Forelimb muscle (tissue), 1 donor: ENCODE results near the gene TMEM100. TPM values are rescaled to one million over a fixed set of nuclear protein-coding genes. Genes with fewer than 3 reads are reported as not detected.

ENCODE experiments used
- DNase-seq: peaks from one replicate; pipeline ENCODE4 v3.0.0-alpha.2; 2013; ENCODE audit warnings: low read depth
- polyA plus RNA-seq: library from polyadenylated mRNA; unstranded; fragments of 120-200 nt; gene quantifications from one replicate; pipeline ENCODE4 v1.2.1, GENCODE V29; 2013; ENCODE audit not compliant: insufficient read length

Gene TMEM100
- polyA plus RNA-seq, 1 donor: 8.0 TPM

DNA sequence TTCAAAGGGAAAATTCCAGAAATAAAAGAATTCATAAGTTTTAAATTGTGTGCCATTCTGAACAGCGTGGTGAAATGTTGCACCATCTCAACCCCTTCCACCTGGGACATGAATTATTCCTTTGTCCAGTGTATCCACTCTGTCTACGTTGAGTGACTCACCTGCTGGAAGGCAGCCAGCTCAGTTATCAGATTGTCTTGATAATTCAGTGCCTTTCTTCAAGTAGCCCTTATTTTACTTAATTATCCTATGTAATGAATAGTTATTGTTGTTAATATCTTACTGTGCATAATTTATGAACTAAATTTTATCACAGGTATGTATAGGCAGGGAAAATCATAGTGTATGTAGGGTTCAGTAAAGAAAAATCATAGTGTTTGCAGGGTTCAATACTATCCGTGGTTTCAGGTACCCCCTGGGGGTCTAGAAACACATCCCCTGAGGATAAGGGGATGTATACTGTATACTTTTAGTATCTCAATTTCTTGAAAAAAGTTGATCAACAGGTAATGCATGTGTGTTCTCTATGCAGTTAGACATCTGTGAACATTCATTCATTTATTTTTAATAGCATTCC is 20.5 kb upstream of the TMEM100 start:
- no peak for DNase-seq

DNA sequence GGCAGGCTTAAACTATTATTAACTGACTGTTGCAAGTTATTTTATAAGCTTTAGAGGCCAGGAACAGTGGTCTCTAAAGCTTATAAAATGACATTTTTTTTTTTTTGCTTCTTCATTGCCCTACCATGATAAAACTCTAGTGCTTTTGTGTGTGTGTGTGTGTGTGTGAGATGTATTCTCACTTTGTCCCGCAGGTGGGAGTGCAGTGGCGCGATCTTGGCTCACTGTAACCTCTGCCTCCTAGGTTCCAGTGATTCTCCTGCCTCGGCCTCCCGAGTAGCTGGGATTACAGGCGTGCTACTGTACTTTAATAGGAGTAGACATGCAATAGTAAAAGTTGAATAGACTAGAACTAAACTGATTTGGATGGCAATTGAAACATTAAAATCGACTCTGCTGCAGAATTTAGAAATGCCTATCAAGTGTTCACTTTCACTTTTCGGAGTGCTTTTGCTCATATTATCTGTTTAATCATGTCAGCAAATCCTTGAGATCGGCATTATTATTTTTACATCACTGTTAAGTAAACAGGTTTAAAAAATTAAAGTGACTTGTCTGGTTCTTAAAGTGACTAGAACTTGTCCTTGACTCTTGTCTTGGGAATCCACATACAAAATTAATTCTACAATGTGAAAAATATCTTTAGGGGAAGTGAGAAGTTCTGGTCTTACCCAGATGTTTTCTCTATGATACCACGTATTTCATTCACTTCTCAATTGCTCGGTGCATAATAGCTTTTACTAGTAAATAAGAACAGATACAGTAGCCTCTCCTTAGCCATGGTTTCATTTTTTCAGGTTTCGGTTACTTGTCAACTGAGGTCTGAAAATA is 19.8 kb upstream of the TMEM100 start:
- no peak for DNase-seq

DNA sequence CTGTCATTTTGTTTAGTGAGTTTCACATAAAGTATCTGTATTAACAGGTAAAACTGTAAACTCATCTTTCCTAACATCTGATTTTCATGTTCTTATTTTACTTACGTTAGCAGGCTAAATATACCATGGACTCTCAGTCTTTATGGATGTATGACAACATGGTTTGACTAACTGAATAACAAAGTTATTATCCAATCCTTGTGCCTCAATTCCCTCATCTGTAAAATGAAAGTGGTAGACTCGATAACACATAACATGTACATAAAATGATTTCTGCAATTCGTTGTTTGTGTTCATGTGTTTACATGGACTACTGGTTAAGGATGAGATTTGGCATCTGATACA is 18.7 kb upstream of the TMEM100 start:
- DNase-seq: no peak

DNA sequence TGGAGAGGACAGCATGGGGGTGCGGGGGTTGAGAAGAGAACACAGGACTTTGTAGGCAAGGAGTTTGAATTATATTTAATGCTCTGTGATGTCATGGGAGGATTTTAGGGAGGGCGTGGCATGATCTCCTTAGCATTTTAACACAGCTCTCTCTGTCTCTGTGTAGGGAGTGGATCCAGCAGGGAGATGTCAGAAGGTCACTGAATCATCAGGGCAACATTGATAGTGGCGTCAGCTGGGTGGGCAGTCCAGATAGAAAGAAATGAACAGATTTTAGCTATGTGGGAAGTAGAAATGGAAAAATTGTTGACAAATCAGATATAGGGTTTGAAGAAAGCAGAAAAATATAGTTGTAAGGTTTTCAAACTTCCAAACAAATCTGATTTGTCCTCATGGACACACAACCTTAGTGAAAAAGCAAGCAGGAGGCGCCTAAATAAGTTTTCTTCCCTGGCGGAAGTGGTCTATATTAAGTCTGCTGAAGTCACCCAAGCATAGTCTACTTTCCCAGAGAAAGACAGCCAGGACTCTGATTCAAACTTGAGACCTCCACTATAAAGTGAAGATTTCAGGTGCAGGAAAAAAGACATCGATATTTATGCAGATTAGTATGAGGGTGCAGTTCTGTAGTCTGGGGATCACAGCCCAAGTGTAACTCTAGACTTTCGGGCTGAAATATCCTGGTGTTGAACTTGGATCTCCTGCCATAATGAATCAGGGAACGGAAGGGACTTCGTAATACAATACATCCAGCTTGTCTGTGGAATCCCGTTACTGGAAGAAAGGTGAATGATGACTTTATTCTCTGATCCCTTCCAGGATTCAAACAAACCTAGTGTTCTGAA is 18.1 kb upstream of the TMEM100 start:
- no peak for DNase-seq

DNA sequence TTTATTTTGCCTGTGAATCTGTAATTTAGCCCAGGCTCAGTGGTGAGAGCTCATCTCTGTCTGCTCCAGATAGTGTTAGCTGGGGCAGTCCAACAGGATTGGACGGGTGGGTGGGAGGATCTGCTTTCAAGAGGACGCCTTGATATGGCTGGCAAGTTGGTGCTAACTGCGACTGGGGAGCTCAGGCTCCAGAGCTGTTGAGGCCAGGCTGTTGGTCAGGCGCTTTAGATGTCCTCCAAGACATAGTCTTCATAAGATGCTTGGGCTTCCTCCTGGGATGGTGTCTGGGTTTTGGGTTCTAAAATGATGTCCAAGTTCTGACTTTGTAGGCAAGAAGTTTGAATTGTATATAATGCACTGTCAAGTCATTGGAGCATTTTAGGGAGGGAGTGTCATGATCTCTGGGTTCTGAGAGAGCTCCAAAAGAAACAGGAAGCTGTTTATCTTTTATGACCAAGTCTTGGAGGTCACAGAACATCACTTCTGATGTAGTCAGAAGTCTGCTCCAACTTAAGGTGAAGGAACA is 15.4 kb upstream of the TMEM100 start:
- DNase-seq: no peak

DNA sequence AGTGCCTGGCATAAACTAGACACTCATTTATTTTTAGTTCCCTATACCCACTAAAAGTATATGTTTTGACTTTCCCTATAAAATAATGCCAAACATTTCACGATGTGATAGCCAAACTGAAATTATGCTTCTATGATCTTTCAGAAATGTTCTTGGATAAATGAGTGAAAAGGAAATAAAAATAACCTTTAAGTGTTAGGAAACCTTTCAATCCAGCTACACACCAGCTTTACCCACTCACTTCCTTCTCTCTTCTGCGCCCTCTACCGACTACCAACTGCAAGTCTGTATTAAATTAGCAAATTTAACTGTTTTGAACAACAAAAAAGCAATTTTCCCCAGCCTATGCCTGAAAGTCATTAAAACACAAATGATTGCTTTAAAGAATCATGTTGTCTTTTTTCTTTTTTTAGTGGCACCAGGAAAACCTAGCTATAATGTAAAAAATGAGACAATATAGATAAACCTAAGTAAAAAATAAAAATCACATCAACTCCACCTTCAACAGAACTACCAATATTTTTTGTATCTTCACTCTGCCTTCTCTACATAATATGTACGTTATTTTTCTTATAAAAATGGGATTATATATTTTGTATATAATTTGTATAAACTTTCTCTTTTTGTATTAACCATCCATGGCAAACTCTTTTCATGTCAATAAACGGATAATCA is 13.2 kb upstream of the TMEM100 start:
- no peak for DNase-seq

DNA sequence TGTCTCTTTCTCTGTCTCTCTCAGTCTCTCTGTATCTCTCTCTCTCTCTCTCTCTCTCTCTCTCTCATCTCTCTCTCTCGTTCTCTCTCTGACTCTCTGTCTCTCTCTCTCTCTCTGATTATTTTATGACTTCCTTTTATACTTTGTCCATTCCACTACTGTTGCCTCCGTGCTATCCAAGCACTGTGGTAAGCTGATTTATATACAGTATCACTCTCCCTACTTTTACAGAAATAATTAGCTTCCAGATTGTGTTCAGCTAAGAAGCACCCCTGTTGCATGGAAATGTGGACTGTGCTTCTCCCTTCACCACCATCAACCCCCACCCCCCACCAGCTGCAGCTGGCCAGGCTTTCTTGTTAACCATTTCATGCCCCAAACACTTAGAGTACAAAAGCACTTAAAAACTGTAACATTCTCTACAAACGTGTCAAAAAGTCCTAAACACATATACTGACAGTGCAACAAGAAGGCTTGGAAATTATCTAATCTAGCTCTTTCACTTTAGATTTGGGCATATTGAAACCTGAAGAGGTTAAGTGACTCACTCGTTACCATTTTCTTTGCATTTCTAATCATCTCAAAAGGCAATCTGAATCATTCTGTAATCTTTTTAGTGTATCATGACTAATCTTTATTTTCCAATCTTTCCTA is 11.6 kb upstream of the TMEM100 start:
- DNase-seq: no peak

DNA sequence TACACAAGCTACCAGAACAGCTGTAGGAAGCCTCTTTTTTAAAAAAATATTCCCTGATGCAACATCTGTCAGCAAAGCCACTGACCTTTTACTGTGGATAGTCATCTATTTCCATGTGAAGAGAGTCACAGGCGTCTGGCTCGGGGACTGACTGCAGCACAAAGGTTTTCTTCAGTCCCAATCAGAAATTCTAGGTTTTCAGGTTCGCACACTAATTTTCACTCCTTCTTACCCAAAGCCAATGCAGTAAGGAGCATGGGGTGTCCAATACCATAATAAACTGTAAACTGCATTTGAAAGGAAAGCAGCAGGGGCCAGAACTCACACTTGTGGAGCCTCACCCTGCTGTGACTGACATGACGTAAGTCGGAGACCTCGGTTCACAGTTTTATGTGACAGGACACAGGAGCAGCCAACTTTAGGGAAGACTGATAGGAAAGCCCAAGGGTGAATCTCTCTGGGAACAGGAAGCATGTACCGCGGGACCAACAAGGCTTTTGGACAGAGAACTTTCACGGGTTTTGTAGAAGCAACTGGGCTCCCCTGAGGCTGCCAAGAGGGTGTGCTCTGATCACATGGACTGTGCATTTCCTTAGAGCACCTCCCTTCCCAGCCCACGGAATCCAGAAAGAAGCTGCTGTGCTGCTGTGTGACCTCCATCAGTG is 9.1 kb upstream of the TMEM100 start:
- no peak for DNase-seq

DNA sequence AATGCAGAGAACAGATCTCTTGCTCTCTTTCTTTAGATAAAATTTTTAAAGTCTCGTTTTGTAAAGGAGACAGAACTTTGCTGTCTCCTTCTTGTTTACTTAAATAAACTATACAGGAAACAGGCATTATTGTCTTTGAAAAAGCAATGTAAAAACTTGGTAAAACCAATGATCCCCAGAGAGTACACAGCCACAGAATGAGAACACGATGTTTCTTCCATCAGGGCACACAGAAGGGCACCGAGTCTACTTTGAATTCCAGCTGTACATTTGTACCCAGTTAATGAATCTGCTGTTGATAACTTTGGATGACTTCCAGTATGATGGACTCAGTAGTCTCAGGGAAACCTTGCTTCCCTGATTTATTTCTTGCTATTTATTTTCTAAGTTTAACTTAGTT is 8.1 kb upstream of the TMEM100 start:
- DNase-seq: no peak

DNA sequence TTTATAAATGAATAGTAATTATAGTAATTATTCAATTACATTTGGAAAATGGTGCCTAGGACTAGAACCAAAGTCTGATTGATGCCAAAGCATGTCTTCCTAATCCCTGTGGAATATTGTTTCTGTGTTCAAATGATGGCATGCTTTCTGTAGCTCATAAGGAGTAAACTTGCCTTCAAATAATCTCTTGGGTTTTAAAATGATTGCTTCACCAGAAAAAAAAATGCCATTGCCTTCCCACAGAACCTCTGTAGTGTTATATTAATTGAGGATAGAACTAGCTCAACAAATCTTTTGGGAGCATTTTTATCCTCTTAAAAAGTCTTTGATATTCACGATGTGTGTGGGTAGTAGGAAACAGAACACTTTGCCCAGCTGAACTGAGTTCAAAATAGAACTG is 7.7 kb upstream of the TMEM100 start:
- DNase-seq: no peak

DNA sequence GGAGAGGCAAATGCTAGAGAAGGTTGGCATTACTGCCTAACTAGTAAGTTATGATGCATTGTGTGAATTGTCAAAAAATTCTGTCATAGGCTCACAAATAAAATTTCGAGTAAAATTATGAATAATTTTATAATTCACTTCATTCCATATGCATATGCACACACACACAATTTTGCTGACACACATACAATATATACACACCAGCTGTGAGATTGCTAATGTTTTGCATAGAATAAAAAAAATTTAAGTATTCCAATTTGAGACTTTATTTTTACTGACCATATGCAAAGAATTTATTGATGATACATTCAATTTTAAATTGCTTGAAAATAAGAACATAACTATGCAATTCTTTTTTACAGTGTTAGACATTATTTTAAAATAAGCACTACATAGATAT is 6.8 kb upstream of the TMEM100 start:
- no peak for DNase-seq

DNA sequence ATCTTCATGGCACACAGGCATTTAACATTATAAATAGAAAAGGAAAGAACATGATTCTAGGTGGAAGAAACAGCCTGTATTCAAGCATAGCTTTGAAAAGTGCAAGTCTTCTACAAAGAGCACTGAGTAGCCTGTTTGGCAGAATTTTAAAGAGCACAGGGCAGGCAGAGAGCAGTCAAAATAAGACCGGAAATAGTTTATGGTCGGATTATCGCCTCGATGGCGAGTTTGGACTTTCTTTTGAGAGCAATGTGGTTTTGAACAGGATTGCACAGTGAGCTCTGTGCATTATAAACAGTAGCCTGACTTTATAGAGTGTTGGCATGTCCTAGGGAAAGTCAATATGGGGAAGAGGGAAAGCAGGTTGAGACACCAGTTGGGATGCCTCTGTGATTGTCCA is 6.2 kb upstream of the TMEM100 start:
- DNase-seq: no peak

DNA sequence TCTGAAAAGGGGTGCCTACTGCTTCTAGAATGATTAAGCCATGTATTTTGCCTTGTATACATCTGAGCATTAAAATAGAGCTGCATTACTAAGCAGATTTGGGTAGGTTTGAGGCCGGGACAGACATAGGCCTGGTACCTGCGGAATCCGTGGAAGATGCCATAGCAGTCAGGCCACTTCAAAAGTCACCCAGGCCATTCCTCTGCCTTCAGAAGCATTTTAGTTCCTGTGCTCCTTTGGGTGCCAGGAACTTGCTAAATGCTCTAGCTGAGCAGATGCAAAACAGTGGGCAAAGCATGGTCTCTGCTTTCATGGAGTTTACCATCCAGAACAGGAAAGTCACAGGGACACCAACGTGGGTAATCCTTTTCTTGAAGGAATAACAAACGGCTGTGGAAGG is 5.7 kb upstream of the TMEM100 start:
- no peak for DNase-seq

DNA sequence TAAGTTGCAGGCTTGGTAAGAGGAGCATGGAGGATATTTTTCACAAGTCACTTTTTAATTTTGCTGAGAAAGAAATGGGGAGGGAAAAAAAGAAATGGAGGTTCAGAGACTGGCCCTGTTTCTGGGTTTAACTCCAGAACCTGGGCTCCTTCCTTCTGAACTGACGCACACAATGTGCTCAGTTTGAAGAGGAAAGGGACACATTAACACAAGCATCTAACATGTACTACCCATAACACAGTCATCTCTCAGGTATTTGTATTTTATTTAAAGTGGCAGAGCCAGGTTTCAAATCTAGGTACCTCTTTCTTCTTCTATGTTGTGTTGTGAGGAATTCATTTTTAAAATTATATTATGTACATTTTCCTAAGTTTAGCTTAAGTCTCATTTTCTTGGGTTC is 5.3 kb upstream of the TMEM100 start:
- no peak for DNase-seq

DNA sequence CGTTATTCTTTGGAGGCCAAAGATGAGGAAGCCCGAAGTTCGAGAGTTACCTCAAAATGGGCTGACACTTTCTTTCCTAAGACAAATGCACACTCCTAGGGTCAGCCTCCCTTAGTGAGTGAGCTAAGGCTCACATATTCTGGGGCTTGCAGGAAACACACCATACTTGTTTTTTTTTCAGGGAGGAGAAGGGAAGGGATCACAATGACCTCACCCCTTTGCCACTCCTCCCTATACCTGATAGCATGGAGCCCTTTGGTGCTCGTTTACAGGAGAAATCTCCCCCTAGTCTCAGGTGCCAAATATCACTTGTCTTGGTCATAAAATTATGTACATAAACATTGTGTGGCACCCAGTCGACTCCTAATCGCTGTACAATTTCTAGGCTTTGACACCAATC is 4.6 kb upstream of the TMEM100 start:
- DNase-seq: no peak

DNA sequence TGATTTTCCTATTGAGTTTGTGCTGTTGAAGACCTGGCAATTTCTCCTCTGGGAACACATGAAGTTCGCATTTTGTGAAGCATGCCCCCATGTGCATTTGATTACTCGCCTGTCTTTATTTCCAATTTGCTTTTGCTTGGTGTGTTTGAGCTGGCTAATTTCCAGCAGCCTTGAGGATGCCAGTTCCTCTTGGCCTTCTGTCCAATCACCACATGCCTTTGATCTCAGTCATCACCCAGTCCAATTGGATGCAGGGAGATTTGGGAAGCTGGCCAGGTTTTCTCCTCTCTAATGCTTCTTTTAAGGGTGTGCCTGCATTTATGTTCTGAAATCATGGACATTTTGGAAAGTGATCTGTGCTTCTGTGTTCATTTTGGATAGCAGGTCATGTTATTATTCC is 3.8 kb upstream of the TMEM100 start:
- no peak for DNase-seq

DNA sequence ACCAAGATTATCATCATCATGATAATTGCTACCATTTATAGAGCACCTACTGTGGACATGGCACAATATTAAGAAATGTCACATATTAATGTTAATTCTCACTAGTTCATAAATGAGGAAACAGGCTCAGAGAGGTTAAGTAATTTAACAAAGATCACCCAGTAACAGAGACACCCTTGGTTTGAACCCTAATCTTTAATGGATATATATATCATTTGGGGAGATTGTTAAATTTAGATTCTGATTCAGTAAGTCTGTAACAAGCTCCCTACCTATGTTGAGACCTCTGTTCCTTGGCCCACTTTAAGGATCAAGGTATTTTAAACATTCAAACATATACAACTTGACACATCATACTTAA is 804 bp upstream of the TMEM100 start:
- no peak for DNase-seq

DNA sequence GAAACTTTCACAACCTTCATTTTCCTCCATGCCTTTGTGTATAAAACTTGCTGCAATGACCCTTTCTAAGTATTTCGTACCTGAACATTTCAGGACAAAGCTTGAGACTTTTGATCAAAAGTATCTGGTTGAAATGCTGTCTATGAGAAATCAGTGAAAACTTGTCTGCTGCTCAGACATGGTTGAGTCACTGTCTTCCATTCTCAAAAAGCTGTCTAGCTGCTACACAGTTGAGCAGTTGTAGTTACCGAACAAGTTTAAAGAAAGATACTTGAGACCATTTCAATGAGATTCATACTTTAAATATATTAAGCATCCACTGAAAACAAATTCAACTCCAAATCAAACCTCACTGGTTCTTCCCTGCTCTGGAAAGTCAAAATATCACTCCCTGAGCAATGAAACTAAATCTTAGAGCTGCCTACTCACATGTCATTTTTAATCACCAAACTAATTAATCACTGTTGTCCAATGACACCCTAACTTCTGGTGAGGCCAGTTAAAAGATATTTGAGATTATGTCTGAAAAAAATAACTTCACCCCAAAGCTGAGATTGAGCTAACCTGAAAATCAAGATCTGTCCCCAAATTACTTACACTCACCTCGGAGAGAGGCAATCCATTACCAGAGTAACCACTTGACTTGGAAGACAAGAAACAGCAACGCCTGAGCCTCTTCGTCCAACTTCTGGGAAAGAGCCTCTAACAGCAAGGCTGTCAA is 488 bp downstream of the TMEM100 start:
- no peak for DNase-seq

DNA sequence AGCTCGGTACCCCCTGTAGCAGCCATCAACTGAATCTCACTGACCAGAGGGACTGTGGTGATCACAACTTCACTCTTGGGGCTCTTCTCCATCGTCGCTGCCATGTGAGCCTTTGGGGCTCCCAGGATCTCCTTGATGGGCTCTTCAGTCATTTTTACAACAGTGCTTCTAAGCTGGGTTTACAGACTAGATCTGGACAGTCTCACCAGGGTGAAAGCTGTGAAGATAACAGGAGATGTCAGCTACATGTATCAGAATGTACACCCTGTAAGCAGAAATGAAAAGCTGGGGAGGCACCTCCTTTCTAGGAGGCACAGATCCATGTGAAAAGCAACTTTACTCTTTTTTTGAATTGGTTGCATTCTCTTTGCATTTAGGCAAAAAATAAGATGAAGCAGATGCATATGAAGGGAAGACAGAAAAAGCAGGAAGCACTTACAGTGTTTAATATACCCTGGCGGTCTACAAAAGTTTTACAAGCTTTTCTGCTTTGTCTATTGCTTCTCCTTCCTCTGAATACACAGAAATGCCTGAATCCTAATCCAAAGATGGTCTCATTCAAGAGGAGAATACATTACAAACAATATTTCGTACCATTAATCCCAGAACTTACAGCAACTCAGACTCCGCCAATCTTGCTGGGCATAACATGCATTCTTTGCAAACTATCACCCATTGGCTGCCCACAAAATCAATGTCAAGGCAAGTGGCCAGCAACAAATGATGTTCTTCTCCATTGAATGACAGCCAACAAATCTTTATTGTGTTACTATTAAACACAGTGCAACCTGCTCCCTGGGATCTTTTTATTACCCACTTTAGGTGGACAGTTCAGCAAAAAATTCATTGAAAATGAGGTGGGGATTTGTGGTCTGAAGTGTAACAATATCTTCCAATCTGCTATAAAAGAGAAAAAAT is 1.5 kb downstream of the TMEM100 start:
- DNase-seq: no peak
